ENCODE measurements around the gene KDM2A.

KDM2A gene

DNA sequence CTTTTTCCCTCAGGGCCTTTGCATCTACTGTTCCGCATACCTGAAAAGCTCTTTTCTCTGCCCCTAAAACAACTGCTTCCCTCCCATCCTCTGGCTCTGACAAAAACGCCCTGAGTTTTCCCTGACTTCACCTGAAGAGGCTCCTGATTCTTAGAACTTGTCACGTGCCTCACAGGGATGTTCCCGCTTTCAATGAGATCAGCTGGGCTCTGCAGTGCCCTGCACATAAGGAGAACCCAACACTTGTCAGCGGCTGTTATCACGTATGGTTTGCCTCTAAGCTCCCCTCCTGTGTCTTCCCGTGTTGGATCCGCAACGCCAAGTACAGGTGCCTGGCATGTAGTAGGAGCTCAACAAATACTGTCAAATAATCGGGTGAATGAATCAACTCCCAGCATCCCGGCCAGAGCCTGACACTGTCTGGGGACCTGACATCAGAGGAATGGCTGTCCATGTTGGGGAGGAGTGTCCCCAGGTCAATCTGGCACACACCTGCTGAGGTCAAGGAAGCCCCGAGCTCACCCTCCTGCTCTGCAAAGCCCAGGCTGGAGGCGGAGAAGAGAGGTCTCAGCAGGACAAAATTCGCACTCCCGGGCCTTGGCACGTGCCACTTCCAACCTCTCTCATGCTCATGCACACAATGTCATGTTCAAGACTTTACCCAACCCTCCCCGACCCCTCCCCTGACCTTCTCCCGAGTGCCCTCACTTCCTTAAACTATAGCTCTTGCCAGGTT is 143.1 kb downstream of the KDM2A start:
- DNase-seq, result peak in 1 of 14 donors; percentile 51

GRCh38 chr11:67262731-67263675 is 143.9 kb downstream of the KDM2A start:
- DNase-seq, result peak in 12 of 14 donors; percentile 31 to 77 (median 59)

DNA sequence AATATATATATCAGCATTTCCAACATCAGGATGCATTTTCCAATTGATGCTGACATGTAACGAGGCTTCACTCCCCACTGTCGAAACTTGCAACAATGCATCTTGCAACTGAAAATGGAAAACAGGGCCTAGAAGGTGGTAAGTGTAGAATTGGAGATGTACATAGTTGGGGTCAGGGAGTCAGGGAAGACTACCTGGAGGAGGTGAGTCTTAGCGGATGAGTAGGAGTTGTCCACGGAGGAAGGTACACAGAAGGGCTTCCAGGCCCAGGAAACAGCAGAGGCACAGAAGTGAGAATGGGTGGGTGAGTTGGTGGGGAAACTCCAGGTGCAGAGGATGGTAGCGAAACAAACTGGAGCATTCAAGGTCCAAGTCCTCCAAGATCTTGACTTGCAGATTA is 145.2 kb downstream of the KDM2A start:
- no peak for DNase-seq

GRCh38 chr11:67264877-67265632 is 146.0 kb downstream of the KDM2A start:
- DNase-seq, result no peak

GRCh38 chr11:67265633-67266448 is 146.8 kb downstream of the KDM2A start:
- DNase-seq, result peak in 12 of 14 donors; percentile 18 to 87 (median 48)

DNA sequence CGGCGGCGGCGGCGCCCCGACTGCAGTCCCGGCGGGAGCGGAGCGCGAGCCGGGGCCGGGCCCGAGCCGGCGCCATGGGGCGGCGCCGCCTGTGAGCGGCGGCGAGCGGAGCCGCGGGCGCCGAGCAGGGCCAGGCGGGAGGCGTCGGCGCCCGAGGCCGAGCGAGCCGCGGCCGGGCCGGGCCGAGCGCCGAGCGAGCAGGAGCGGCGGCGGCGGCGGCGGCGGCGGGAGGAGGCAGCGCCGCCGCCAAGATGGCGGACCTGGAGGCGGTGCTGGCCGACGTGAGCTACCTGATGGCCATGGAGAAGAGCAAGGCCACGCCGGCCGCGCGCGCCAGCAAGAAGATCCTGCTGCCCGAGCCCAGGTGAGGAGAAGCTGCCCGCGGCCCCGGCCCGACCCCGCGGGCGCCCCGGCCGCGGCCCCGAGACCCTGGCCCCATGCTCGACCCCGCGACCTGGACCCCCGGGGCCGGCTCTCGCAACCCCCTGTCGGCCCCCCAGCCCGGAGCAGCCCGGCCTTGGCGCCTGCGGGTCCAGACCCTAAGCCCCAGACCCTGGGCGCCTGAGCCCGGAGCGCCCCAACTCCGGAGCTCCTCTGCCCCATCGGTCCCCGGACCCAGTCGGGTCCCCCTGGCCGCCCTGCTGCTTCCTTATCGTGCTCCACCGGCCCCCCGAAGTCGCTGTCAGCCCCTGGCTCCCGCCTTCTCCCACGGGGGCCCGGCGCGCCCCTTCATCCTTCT is 147.6 kb downstream of the KDM2A start, which contains the start of gene GRK2:
TSS of gene GRK2 (plus strand) at position 25 of the 739 bp plus-strand sequence. CDS start at position 252, 227 bp downstream.
- DNase-seq, result peak in 1 of 14 donors; percentile 51

DNA sequence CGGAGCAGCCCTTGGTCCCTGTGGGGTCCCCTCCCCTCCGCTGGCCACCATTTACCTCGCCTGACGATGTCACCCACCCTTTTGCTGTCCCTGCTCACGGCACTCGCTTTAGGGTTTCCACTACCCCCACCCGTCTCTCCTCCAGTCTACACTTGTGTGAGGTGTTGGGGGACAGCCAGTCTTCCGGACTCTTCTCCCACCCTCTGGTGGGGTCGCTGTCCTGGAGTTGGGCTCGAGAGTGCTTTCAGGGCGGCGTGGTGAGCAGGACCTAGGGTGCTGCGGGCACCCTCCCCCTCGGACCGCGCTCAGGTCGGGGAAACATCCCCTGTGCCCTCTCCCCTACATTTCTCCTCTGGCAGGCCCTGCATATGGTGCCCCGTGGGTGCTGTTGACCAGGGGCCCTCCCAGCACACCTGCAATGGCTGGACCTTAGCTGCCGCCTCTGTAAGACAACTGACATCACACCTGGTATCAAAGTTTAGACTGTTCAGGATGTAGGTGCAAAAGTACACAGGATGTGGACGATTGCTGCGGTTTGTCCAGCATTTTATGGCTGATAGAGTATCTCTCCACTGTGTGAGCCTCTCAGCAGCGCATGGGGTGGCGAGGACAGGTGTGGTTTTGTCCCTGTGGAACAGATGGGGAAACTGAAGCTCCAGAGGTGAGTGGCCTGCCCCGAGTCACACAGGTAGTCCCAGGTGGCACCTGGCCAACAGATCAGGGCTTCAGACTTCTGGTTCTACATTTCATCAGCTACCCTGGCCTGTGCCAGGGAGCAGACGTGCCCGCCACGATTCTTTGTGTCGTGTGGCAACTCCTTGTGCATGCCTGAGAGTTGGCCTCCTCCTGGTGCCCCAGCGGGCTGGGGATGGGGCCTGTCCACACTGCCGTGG is 148.4 kb downstream of the KDM2A start:
- peak in 1 of 14 donors; percentile 37 for DNase-seq

DNA sequence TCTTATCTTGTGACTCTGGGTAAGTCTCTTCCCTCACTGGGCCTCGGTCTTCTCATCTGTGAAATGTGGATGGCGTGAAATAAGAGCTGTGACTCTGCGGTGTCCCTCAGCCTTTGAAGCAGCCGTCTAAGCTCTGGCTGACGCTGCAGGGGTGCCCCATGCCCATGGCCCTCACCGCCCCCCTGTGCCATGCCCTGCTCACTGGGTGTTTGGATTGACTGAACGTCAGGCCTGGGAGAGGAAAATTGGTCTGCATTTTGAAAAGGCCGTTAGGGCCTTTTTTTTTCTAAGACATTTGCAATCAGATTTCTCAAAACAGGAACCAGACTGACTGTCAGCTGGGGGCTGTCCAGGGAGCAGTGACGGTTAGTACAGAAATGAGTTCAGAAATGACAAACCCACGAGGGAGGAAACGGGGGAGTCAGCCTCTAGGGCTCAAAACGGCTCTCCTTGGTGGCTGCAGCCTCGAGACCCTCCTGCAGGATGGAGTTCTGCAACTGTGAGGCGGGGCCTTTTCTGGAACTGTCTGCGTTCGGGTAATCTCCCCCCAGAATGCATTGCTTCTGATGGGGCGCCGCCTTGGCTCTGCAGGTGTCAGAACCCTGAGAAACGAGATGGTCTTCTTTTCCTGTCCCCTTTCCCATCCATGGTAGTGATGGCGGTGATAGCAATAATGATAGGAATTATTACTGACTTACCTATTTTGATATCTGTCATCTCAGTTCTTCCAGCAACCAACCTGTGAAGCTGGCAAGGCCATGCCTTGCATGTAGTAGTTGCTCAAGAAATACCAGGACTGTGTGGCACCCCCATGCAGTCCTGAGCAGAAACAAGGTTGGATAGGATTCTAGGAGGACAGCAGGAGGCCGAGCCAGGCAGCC is 149.3 kb downstream of the KDM2A start:
- peak in 1 of 14 donors; percentile 20 for DNase-seq

GRCh38 chr11:67268962-67269268 is 149.9 kb downstream of the KDM2A start:
- no peak for DNase-seq

DNA sequence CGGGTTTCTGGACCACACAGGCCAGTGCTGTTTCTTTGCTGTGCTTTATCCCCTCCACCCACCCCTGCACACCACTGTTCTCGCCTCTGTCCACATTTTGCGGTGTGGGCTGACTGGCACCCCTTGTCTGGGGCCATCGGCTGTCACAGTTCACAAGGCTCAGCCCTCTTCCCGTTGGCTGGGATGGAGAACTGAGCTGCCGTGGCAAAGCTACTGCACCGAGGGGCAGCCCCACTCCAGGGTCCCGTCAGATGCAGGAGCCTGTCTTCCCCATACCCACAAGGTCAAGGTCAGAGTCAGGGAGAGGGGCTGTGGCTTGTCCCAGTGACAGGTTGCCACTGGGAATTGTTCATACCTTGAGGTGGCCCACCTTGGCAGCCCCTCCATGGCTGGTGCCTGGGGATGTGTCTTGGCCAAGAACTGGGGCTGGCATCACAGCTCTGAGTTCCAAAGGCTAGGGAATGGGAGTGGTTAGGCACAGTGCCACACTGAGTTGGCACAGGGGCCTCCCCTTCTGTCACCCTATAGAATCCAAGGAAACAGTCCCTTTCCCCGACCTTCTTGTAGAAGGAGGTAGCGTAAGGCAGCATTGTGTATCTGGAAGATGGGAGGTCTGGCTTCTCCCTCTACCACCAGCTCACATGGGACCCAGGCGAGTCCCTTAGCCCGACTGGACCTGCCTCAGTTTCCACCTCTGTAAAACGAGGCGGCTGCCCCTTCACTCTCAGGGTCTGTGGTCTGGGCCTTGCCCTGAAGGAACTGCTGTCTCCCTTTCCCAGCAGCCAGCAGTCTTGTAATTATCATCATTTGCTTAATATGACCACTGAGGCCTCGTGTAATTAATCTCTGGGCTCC is 150.6 kb downstream of the KDM2A start:
- peak in 1 of 14 donors; percentile 83 for DNase-seq

GRCh38 chr11:67270256-67271204 is 151.5 kb downstream of the KDM2A start:
- DNase-seq, result peak in 7 of 14 donors; percentile 27 to 48 (median 33)

DNA sequence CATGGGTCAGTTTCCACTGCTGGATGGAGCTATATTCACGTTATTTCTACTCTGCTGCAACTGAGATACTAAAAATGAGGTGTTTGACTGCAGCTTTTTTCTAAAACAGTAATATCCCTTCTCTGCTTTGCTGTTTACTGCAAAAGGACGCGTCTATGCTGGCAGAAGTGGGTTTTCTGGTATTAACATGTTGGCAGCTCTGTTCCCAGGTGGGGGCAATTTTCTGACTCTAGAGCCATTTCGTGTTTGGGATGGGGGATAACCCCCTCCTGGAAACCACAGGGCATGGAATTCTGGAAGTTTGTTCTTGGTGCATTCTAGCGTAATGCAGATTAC is 152.1 kb downstream of the KDM2A start:
- peak in 1 of 14 donors; percentile 53 for DNase-seq

DNA sequence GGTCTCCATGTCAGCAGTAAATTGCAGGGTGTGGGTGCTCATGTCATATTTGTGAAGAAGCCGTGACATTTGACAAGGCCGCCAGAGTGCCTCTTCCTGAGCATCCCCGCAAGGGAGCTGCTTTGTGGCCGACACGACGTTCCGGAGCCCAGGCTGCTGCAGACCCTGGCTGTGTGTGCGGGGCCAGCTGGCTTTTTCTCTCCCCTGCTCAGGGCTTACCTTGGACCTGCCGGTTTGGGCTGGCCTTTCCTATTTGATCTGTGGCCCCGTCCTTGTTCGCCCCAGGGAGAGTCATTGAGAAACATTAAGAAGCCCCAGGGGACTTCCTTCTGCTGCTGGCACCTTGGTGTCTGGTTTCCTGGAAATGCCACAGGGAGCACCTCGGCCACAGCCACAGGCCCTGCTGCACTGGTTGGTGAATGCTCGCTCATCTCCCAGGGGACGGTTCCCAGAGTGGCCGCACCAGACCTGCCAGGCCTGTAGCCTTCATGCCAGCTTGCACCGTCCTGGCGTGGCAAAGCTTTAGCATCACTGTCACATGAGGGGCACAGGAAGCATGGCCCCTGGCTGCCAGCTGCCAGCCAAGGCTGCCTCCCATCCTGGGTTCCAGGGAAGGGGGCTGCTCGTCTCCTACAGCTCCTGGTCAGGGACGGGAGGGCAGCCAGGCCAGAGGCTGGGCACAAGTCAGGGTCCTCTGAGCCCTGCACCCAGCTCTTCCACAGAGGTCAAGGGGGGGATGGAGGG is 152.7 kb downstream of the KDM2A start:
- DNase-seq, result peak in 5 of 14 donors; percentile 32 to 60 (median 48)

DNA sequence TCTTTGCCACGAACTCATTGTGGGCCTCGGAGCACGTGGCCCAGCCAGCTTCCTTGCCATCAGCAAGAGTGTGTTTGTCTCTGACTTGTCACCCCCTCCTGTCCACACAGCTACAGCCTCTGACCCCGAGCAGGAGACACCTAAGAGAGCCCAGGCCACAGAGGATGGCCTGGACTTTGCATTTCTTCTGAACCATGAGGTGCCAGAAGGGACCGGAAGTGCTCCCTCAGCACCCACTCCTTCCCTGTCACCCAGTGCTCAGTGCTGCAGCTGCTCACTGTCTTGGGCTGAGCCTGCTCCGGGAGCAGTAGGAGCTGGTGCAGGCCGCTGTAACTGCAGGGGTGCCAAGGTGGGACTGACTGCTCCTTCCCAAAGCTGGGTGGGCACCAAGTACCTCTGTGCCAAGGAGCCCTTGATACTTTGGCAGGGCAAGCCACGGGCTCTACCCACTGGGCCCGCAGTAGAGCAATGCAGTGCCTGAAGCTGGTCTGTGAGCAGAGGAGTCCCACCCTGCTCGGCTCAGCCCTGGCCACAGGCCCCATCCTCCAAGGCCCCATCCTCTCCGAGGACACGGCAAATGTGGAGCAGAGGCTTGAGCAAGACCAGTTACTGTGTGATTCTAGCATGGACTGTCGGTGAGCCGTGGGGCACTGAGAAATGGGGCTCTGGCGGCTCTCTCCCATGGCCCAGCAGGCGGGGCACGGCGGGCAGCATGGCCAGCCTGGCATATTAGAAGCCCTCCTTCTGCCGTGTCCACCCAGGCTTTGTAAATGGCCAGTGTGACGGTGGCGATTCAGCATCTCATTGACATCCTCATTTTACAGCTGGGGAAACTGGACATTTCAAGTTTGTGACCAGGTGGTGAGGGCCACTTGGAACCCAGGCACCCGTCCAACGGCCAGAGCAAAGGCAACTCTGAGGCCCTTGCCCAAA is 153.5 kb downstream of the KDM2A start:
- DNase-seq, result peak in 1 of 14 donors; percentile 63
